ENCODE measurements around the gene BCL7C. TPM values are rescaled to one million over a fixed set of nuclear protein-coding genes. Genes with fewer than 3 reads are reported as not detected.

BCL7C gene
- total and polyA plus RNA-seq, 2 of the 8 experiments (the other 6 are each of a cell fraction or from before 2014, with no cell fraction given): 8.6 to 17.2 TPM

DNA sequence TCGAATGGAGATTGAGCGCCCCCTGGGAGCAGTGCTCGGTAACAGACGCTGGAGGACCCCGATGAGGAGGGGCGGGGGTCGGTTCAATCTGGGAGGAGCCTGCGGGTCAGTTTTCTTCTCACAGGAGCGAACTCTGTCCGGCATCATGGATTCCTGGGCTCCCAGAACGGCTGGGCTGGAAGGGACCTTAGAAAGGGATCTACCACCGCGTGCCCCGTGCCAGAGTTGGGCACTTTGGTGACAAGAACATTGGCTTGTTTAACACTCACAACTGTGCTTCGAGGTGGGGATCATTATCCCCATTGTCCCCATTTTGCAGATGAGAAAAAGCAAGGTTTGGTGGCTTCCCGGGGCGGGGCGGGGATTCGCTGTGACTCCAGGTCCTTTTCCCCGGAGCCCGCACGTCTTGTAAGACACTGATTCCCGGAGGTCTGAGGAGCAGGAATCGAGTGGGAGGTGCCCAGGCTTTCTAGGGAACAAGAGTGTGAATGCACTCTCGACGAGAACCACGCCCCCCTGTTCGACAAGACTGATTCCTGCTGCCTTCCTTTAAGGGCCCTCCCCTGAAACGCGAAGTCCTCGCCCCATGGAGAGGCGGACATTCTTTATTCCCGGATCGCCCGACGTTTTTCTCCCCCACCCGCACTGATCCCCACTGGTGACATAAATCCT, 28.0 kb upstream of the BCL7C start:
- Histone ChIP-seq H4K5ac (ENCODE audit: insufficient read length, low read depth, low read length) (peak overlapping the region; percentile 80), H3K27ac (ENCODE audit: low read depth, low read length) (peak overlapping the region; percentile 57), H3K4me2 (ENCODE audit: insufficient read depth in 1 of 2, low read depth in 2 of 2, low read length in 2 of 2) (peak overlapping the region; percentile 55 to 91), H3K56ac (replicated peaks; ENCODE audit: insufficient read length, low read depth, low read length) (no peak overlapping the region), H2AK5ac (ENCODE audit: low read depth, low read length) (no peak overlapping the region), H3K14ac (ENCODE audit: insufficient read length) (no peak overlapping the region), H3K4me1 (replicated peaks in 1 of 4; ENCODE audit: control insufficient read depth in 3 of 4, insufficient read depth in 4 of 4, low read length in 3 of 4) (peaks cover 0 to 5% (median under 1%) of the 10 kb centered on the region in 4 experiments; a peak in 3 of 7 replicates), H2BK15ac (ENCODE audit: low read length) (no peak overlapping the region), H3K23me2 (ENCODE audit: low read depth, low read length) (peaks cover 8% of the 10 kb centered on the region; the same call in 1 of the 2 replicates), H3K4me3 (ENCODE audit: extremely low read depth in 1 of 4, insufficient read depth in 2 of 4, low read depth in 3 of 4, low read length in 4 of 4) (peak overlapping the region; percentile 54 to 88 (median 72)), H2BK12ac (ENCODE audit: low read depth, low read length) (no peak overlapping the region), H2AFZ (ENCODE audit: low read length) (peak overlapping the region; percentile 83), H3K27me3 (replicated peaks in 1 of 4; ENCODE audit: control insufficient read depth in 3 of 4, extremely low read depth in 1 of 4, insufficient read depth in 3 of 4, low read length in 3 of 4) (no peaks in the 10 kb centered on the region), H4K8ac (ENCODE audit: extremely low read depth, insufficient read depth, low read length) (peak overlapping the region; percentile 94), H3K36me3 (ENCODE audit: control insufficient read depth in 2 of 4, insufficient read depth in 4 of 4, low read length in 3 of 4) (peaks cover 0 to 2% (median 0%) of the 10 kb centered on the region in 4 experiments; a peak in 2 of 8 replicates), H3K18ac (ENCODE audit: extremely low read depth, low read length) (peak overlapping the region; percentile 39; the same call in 1 of the 2 replicates), H3K79me2 (ENCODE audit: control insufficient read depth in 1 of 2, insufficient read depth in 2 of 2, low read length in 2 of 2) (peaks cover 0 to 10% of the 10 kb centered on the region in 2 experiments; a peak in 2 of 4 replicates), H2BK20ac (ENCODE audit: low read length) (no peak overlapping the region), H2BK120ac (replicated peaks; ENCODE audit: low read depth, low read length) (no peak overlapping the region), H3K9me3 (ENCODE audit: insufficient read depth in 2 of 2, low read depth in 1 of 2, low read length in 1 of 2) (no peaks in the 10 kb centered on the region), H3K9ac (replicated peaks in 1 of 4; ENCODE audit: extremely low read depth in 1 of 4, low read depth in 3 of 4, low read length in 3 of 4) (peak overlapping the region in 3 of 4 experiments; percentile 54 to 58 (median 56); a peak in 5 of 7 replicates), H4K20me1 (replicated peaks in 1 of 2; ENCODE audit: control insufficient read depth in 1 of 2, insufficient read depth in 2 of 2, low read length in 2 of 2) (peaks cover 2 to 3% of the 10 kb centered on the region in 2 experiments), H3K23ac (ENCODE audit: insufficient read length) (no peak overlapping the region), H4K91ac (replicated peaks; ENCODE audit: insufficient read length, low read length) (no peak overlapping the region), H3K4ac (replicated peaks; ENCODE audit: insufficient read length, low read depth, low read length) (no peak overlapping the region), H2BK5ac (ENCODE audit: low read depth, low read length) (peak overlapping the region; percentile 46), H3K79me1 (ENCODE audit: low read depth, low read length) (peaks cover 4% of the 10 kb centered on the region)
- FAIRE-seq (peak; percentile 84), DNase-seq (ENCODE audit: low read depth in 1 of 2, low spot score in 2 of 2) (peak; percentile 90 to 98)
- ChIA-PET CTCF (ENCODE audit: partially characterized antibody) (interaction anchor here (0.8 to 8.0 kb wide), 3 partner anchors 20 to 77 kb away, joined by 4 to 63 read pairs (median 8); no protein-coding TSS in a partner anchor), POLR2A (ENCODE audit: partially characterized antibody) (interaction anchor here (0.7 to 1.6 kb wide), 8 partner anchors 14 to 147 kb away, joined by 3 to 4 read pairs (median 3); no protein-coding TSS in a partner anchor)
- 1% methylated on average over 37 of the region's 37 CpGs; no CpG with 5 or more reads in 1 of the 2 experiments for WGBS, 2 experiments (ENCODE audit: extremely low coverage in 1 of 2, insufficient coverage in 1 of 2, insufficient read length in 1 of 2, insufficient replicate concordance in 2 of 2, low coverage in 1 of 2, low lambda C conversion rate in 2 of 2, missing lambda C conversion rate in 1 of 2)
- TF ChIP-seq, protein P1, sequence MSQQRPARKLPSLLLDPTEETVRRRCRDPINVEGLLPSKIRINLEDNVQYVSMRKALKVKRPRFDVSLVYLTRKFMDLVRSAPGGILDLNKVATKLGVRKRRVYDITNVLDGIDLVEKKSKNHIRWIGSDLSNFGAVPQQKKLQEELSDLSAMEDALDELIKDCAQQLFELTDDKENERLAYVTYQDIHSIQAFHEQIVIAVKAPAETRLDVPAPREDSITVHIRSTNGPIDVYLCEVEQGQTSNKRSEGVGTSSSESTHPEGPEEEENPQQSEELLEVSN (IDR thresholded peaks at IDR 0.05): no peak
- TF ChIP-seq SP2 (IDR thresholded peaks at IDR 0.05; ENCODE audit: low read length) (no peak), KDM1A (IDR thresholded peaks at IDR 0.05; ENCODE audit: borderline replicate concordance, low read length) (peak; percentile 99), KDM4A (IDR thresholded peaks at IDR 0.05; ENCODE audit: low read depth, low read length, severe bottlenecking) (peak; percentile 46), CHD2 (IDR thresholded peaks at IDR 0.05; ENCODE audit: low read length) (0 out of 2 replicates have a peak, but pooled peaks have one; percentile 42), ZNF274 (IDR thresholded peaks at IDR 0.05; ENCODE audit: borderline replicate concordance, extremely low read depth, low read length) (no peak), JUN (IDR thresholded peaks at IDR 0.05; ENCODE audit: low read depth, low read length) (no peak), YY1 (IDR thresholded peaks at IDR 0.05; ENCODE audit: low read depth, low read length) (peak; percentile 84), POLR2A (IDR thresholded peaks at IDR 0.05; ENCODE audit: control extremely low read depth in 1 of 2, low read depth in 2 of 2, low read length in 2 of 2) (peak; percentile 27 to 63), TCF12 (IDR thresholded peaks at IDR 0.05; ENCODE audit: low read depth, low read length) (0 out of 2 replicates have a peak, but pooled peaks have one; percentile 37)
- TF ChIP-seq, protein P2, sequence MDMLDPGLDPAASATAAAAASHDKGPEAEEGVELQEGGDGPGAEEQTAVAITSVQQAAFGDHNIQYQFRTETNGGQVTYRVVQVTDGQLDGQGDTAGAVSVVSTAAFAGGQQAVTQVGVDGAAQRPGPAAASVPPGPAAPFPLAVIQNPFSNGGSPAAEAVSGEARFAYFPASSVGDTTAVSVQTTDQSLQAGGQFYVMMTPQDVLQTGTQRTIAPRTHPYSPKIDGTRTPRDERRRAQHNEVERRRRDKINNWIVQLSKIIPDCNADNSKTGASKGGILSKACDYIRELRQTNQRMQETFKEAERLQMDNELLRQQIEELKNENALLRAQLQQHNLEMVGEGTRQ (IDR thresholded peaks at IDR 0.05; ENCODE audit: low read length): no peak
